PFSK-1 (cell line): ENCODE data around the gene LENG9.

Experiments used
- FOXP2 ChIP-seq: optimal IDR thresholded peaks from 2 replicates; pipeline ENCODE3; 2011; ENCODE audit warnings: borderline replicate concordance, control low read depth, inconsistent platforms; ENCODE audit not compliant: insufficient read depth; ENCODE audit errors: extremely low read length, extremely low read depth
- POLR2AphosphoS5 ChIP-seq: IDR thresholded peaks from 2 replicates; pipeline ENCODE4 v1.6.1; 2012; ENCODE audit warnings: low read depth, mild to moderate bottlenecking, control low read depth, low read length, moderate library complexity
- SIN3A ChIP-seq: IDR thresholded peaks from 2 replicates; pipeline ENCODE4 v1.6.1; 2012; ENCODE audit warnings: mild to moderate bottlenecking, low read length, moderate library complexity, borderline replicate concordance; ENCODE audit not compliant: insufficient read depth
- TAF1 ChIP-seq: IDR thresholded peaks from 2 replicates; pipeline ENCODE4 v1.6.1; 2012; ENCODE audit warnings: low read length, control low read depth, borderline replicate concordance; ENCODE audit not compliant: insufficient read depth
- TF ChIP-seq, protein P1 (sequence below), 2 experiments: IDR thresholded peaks; 2 replicates each; pipeline versions ENCODE4 v1.6.1 to v1.8.0; 2011 to 2012; ENCODE audit warnings: low read depth in 2 of 2, low read length in 2 of 2, control low read depth in 1 of 2, inconsistent platforms in 1 of 2, mild to moderate bottlenecking in 1 of 2, moderate library complexity in 1 of 2; ENCODE audit not compliant: insufficient read depth in 1 of 2

LENG9 gene

GRCh38 chr19:54427586-54427985 lies 36.0 kb downstream of the LENG9 start:
- TF ChIP-seq SIN3A = no peak
- TF ChIP-seq FOXP2 = no peak
- TF ChIP-seq, protein P1, sequence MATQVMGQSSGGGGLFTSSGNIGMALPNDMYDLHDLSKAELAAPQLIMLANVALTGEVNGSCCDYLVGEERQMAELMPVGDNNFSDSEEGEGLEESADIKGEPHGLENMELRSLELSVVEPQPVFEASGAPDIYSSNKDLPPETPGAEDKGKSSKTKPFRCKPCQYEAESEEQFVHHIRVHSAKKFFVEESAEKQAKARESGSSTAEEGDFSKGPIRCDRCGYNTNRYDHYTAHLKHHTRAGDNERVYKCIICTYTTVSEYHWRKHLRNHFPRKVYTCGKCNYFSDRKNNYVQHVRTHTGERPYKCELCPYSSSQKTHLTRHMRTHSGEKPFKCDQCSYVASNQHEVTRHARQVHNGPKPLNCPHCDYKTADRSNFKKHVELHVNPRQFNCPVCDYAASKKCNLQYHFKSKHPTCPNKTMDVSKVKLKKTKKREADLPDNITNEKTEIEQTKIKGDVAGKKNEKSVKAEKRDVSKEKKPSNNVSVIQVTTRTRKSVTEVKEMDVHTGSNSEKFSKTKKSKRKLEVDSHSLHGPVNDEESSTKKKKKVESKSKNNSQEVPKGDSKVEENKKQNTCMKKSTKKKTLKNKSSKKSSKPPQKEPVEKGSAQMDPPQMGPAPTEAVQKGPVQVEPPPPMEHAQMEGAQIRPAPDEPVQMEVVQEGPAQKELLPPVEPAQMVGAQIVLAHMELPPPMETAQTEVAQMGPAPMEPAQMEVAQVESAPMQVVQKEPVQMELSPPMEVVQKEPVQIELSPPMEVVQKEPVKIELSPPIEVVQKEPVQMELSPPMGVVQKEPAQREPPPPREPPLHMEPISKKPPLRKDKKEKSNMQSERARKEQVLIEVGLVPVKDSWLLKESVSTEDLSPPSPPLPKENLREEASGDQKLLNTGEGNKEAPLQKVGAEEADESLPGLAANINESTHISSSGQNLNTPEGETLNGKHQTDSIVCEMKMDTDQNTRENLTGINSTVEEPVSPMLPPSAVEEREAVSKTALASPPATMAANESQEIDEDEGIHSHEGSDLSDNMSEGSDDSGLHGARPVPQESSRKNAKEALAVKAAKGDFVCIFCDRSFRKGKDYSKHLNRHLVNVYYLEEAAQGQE (IDR thresholded peaks at IDR 0.05; ENCODE audit: insufficient read depth in 1 of 2, low read depth in 2 of 2, low read length in 2 of 2) = no peak
- TF ChIP-seq POLR2AphosphoS5 = no peak
- no peak for TF ChIP-seq TAF1

DNA sequence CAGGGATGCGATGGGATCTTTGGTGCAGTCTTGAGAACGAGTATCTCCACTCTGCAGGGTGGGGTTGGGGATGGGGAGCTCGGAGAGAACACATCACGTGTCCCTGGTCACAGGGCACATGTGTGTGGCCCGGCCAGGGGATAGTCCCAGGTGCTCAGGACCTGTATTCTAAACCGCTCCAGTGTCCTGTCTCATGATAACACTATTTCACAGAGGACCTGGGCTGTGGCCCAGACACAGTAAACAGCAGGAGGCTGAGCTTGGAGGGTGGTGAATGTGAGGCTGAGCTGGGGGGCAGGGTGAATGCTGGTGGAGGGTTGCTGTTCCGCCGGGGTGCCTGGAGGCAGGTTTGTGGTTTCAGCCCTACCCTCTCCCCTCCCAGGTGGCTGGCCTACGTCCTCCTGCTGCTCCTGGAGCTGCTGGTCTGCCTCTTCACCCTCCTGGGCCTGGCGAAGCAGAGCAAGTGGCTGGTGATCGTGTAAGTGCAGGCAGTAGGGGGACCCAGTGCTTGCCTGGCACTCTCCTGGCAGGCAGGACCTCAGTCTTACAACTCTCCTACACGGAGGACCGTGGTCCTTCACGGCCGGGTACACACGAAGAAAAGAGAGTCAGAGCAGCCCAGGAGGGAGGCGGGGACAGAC lies 37.2 kb downstream of the LENG9 start:
- TF ChIP-seq SIN3A (no peak), FOXP2 (no peak), POLR2AphosphoS5 (no peak), TAF1 (no peak)
- TF ChIP-seq, protein P1 (IDR thresholded peaks at IDR 0.05; ENCODE audit: insufficient read depth in 1 of 2, low read depth in 2 of 2, low read length in 2 of 2) = no peak

DNA sequence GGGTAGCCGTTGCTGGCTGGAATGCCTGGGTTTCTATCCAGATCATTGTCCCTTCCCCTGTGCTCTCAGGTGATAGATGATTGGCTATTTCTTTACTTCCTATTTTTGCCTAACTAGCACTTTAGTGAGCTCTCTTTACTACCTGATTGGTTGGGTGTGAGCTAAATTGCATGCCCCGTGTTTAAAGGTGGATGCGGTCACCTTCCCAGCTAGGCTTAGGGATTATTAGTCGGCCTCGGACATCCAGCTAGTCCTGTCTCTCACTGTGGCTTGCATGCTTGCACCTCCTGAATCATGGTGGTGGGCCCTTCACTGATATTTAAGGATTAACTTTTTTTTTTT lies 38.2 kb downstream of the LENG9 start:
- TF ChIP-seq TAF1 (no peak), FOXP2 (no peak), POLR2AphosphoS5 (no peak), SIN3A (no peak)
- TF ChIP-seq, protein P1 (IDR thresholded peaks at IDR 0.05; ENCODE audit: insufficient read depth in 1 of 2, low read depth in 2 of 2, low read length in 2 of 2) = no peak

DNA sequence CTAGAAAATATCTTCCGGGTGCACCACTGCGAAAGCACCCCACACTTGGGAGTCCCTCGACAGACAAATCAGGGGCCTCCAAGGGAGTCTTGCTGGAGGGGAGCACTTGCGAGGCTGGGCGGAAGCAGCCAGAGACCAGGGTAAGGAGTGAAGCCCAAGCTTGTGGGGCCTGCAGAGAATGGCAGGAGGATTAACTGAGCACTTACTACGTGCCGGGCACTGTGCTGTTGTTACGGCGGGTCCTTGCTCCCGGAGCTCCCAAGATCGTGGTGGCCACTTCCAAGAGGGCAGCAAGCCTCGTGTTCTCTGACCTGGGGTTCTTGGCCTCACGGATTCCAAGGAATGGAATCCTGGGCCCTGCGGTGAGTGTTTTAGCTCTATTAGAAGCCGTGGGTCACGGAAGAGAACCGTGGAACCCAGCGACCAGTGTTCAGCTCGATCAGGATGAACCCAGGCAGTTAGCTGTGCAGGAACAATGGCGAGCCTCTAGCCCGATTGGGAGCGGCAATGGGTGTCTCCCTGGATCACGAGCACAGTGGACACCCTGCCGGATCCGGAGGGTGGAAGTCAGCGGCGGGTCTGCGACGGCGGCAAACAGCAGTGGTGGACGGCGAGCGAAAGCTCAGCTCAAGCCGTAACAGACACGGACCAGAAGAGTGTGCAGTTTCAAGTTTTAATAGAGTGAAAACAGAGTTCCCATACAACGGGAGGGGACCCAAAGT lies 38.8 kb downstream of the LENG9 start:
- TF ChIP-seq, protein P1 (IDR thresholded peaks at IDR 0.05; ENCODE audit: insufficient read depth in 1 of 2, low read depth in 2 of 2, low read length in 2 of 2) = no peak
- TF ChIP-seq TAF1 = no peak
- no peak for TF ChIP-seq POLR2AphosphoS5
- no peak for TF ChIP-seq FOXP2
- TF ChIP-seq SIN3A = no peak
